Endothelial cell of umbilical vein (primary cell): ENCODE results near the gene ZNF585A. TPM values are rescaled to one million over a fixed set of nuclear protein-coding genes. Genes with fewer than 3 reads are reported as not detected.
"Not testable (repeated sequence)": the region's sequence is repeated elsewhere in the genome, so short reads cannot be mapped to it uniquely, and the experiment has no call there.

Experiments
- BruUV-seq: library from RNA; stranded (reverse); fragments of 400-500 nt; replicated peaks from 2 replicates; lab custom pipeline; 2021; lab: Mats Ljungman, UMichigan
- CTCF ChIA-PET: fragments of 300-600, 350-600 bp; sonication (Branson Sonifier 250); formaldehyde crosslinking; loops from one replicate; lab custom pipeline; 2021; ENCODE audit warnings: antibody characterized with exemption, inconsistent platforms; lab: Charles Lee
- POLR2A ChIA-PET: fragments of 300-600, 350-600 bp; sonication (Branson Sonifier 250); formaldehyde crosslinking; loops from one replicate; lab custom pipeline; 2021; ENCODE audit warnings: antibody characterized with exemption, inconsistent platforms; lab: Charles Lee
- DNase-seq: peaks from one replicate; pipeline ENCODE4 v3.0.0-alpha.2; 2011; ENCODE audit warnings: low read depth, low spot score
- FAIRE-seq: peaks from 2 replicates; lab custom pipeline; 2011; peaks lifted over from hg19 to GRCh38; lab: Jason Lieb, UNC
- H2AFZ ChIP-seq: 2 replicates; pipeline ENCODE4 v1.6.0; 2012; ENCODE audit warnings: low read depth, low read length, control low read depth, inconsistent platforms
- H3K27ac ChIP-seq: 2 replicates; pipeline ENCODE4 v1.5.1; 2011; ENCODE audit warnings: low read depth, mild to moderate bottlenecking, control low read depth, low read length, moderate library complexity; ENCODE audit not compliant: insufficient read depth
- H3K27me3 ChIP-seq, 2 experiments: 2 replicates each; pipeline versions ENCODE4 v1.6.0 to v1.6.1; 2011; ENCODE audit warnings: low read length in 2 of 2, mixed read lengths in 1 of 2; ENCODE audit not compliant: control insufficient read depth in 2 of 2, insufficient read depth in 2 of 2
- H3K36me3 ChIP-seq, 2 experiments: 2 replicates in 1 of 2; 3 replicates in 1 of 2; pipeline ENCODE4 v1.5.1; 2011; ENCODE audit warnings: low read length in 2 of 2, mild to moderate bottlenecking in 1 of 2, moderate library complexity in 1 of 2; ENCODE audit not compliant: control insufficient read depth in 2 of 2, insufficient read depth in 2 of 2; ENCODE audit errors: extremely low read depth in 1 of 2
- H3K4me1 ChIP-seq: 3 replicates; pipeline ENCODE4 v1.5.1; 2011; ENCODE audit warnings: mild to moderate bottlenecking, low read length; ENCODE audit not compliant: control insufficient read depth, insufficient read depth; ENCODE audit errors: extremely low read depth
- H3K4me2 ChIP-seq: 2 replicates; pipeline ENCODE4 v1.6.1; 2011; ENCODE audit warnings: low read length, control low read depth, mixed read lengths; ENCODE audit not compliant: insufficient read depth
- H3K4me3 ChIP-seq, 3 experiments: fragments of 200-600 bp in 1 of 3; sonication (generic), shearing (Covaris generic) in 1 of 3; replicated peaks in 1 of 3; 2 replicates each; pipeline ENCODE4 v1.5.1; 2011 to 2016; ENCODE audit warnings: control low read depth in 3 of 3, low read length in 3 of 3, mild to moderate bottlenecking in 2 of 3, inconsistent platforms in 1 of 3, low read depth in 1 of 3, moderate library complexity in 1 of 3; ENCODE audit not compliant: insufficient read depth in 1 of 3
- H3K79me2 ChIP-seq: 2 replicates; pipeline ENCODE4 v1.6.0; 2012; ENCODE audit warnings: low read length, inconsistent platforms; ENCODE audit not compliant: control insufficient read depth, insufficient read depth
- H3K9ac ChIP-seq: replicated peaks from 2 replicates; pipeline ENCODE3; 2011; ENCODE audit warnings: low read length, control low read depth; ENCODE audit not compliant: insufficient read depth; ENCODE audit errors: extremely low read depth
- H3K9me1 ChIP-seq: replicated peaks from 3 replicates; pipeline ENCODE4 v1.6.0; 2011; ENCODE audit warnings: mild to moderate bottlenecking, low read length; ENCODE audit not compliant: control insufficient read depth, insufficient read depth; ENCODE audit errors: extremely low read depth
- H3K9me3 ChIP-seq: replicated peaks from 2 replicates; pipeline ENCODE4 v1.5.1; 2012; ENCODE audit warnings: low read length, inconsistent platforms; ENCODE audit not compliant: control insufficient read depth, insufficient read depth
- H4K20me1 ChIP-seq: replicated peaks from 2 replicates; pipeline ENCODE3; 2011; ENCODE audit warnings: mild to moderate bottlenecking, low read length; ENCODE audit not compliant: control insufficient read depth, insufficient read depth; ENCODE audit errors: extremely low read depth
- EZH2 ChIP-seq: IDR thresholded peaks from 2 replicates; pipeline ENCODE4 v1.6.1; 2012; ENCODE audit warnings: borderline replicate concordance, low read depth, mild to moderate bottlenecking, moderate library complexity, low read length, inconsistent platforms; ENCODE audit not compliant: severe bottlenecking
- FOS ChIP-seq: IDR thresholded peaks from 2 replicates; pipeline ENCODE4 v1.6.1; 2011; ENCODE audit warnings: mild to moderate bottlenecking, low read length, moderate library complexity, borderline replicate concordance; ENCODE audit not compliant: insufficient read depth
- GATA2 ChIP-seq: IDR thresholded peaks from 2 replicates; pipeline ENCODE4 v1.7.0; 2011; ENCODE audit warnings: low read depth, mild to moderate bottlenecking, moderate library complexity, mixed read lengths, low read length; ENCODE audit not compliant: insufficient read length, insufficient read depth
- JUN ChIP-seq: IDR thresholded peaks from 2 replicates; pipeline ENCODE4 v1.6.1; 2011; ENCODE audit warnings: borderline replicate concordance, low read depth; ENCODE audit not compliant: insufficient read length, insufficient read depth
- MYC ChIP-seq: IDR thresholded peaks from one replicate; pipeline ENCODE4 v1.6.1; 2011; ENCODE audit warnings: mild to moderate bottlenecking, low read depth, low read length
- POLR2A ChIP-seq: IDR thresholded peaks from 2 replicates; pipeline ENCODE4 v1.6.1; 2012; ENCODE audit warnings: low read depth, mild to moderate bottlenecking, control low read depth, low read length
- POLR2AphosphoS5 ChIP-seq: IDR thresholded peaks from 2 replicates; pipeline ENCODE4 v1.6.1; 2012; ENCODE audit warnings: low read depth, mild to moderate bottlenecking, control low read depth, low read length, moderate library complexity; ENCODE audit not compliant: insufficient read depth
- dilution Hi-C: fragments of 300-500 bp; cut with MboI; formaldehyde crosslinking; loops from one replicate; pipeline ENCODE4 v1.15.0; 2019; ENCODE audit warnings: low sequenced_read_pairs; ENCODE audit not compliant: extremely low pct_ligation_motif_present
- intact Hi-C: fragments of 100-400 bp; cut with micrococcal nuclease; formaldehyde crosslinking; loops from one replicate; pipeline ENCODE4 v1.10.0; 2022
- polyA plus RNA-seq, 4 experiments: library from polyadenylated mRNA; depleted of rRNA in 3 of 4; stranded (reverse) in 3 of 4; unstranded in 1 of 4; fragments of >200 nt; gene quantifications; 2 replicates each; pipeline versions ENCODE4 v1.2.1 to v1.2.3, GENCODE V29; 2011 to 2012; ENCODE audit warnings: missing spikeins in 1 of 4
- total RNA-seq: library from RNA; stranded (reverse); gene quantifications from 2 replicates; pipeline ENCODE4 v1.2.3, GENCODE V29; 2021
- TF ChIP-seq, protein P1 (sequence below): IDR thresholded peaks from 2 replicates; pipeline ENCODE4 v1.6.1; 2011; ENCODE audit not compliant: insufficient read depth, insufficient read length
- TF ChIP-seq, protein P2 (sequence below), 2 donors: IDR thresholded peaks; 1 replicate in 1 of 2; 2 replicates in 1 of 2; pipeline ENCODE4 v1.5.1; 2011; ENCODE audit warnings: low read length in 2 of 2, mild to moderate bottlenecking in 2 of 2, moderate library complexity in 2 of 2, control low read depth in 1 of 2, inconsistent platforms in 1 of 2, low read depth in 1 of 2; ENCODE audit not compliant: insufficient read depth in 1 of 2; ENCODE audit errors: extremely low read depth in 1 of 2

Gene ZNF585A
- total and polyA plus RNA-seq, 2 donors (not counting 3 experiments of a cell fraction or from before 2014, with no cell fraction given), result 4.7 to 6.0 TPM

DNA sequence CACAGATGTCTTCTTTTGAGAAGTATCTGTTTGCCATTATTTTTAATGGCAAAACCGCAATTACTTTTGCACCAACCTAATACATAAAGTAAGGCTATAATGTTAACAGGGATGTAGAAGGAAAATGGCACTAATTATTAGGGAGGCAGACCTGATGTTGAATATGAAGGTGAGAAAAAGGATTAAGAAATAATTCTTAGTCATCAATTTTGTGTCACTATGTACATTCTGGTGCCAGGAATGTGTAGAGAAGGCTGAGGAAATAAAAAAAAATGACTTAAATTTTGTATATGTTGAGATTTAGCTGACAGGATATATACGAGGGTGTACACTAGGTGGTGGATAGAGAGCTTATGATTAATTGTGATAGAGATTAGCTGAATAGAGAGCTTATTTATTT lies 25.3 kb upstream of the ZNF585A start:
- TF ChIP-seq FOS, result no peak
- TF ChIP-seq, protein P1, sequence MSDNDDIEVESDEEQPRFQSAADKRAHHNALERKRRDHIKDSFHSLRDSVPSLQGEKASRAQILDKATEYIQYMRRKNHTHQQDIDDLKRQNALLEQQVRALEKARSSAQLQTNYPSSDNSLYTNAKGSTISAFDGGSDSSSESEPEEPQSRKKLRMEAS, result no peak
- no peak for TF ChIP-seq POLR2AphosphoS5
- TF ChIP-seq GATA2, result no peak
- no peak for TF ChIP-seq EZH2
- TF ChIP-seq JUN, result no peak
- no peak for TF ChIP-seq MYC
- TF ChIP-seq, protein P2, sequence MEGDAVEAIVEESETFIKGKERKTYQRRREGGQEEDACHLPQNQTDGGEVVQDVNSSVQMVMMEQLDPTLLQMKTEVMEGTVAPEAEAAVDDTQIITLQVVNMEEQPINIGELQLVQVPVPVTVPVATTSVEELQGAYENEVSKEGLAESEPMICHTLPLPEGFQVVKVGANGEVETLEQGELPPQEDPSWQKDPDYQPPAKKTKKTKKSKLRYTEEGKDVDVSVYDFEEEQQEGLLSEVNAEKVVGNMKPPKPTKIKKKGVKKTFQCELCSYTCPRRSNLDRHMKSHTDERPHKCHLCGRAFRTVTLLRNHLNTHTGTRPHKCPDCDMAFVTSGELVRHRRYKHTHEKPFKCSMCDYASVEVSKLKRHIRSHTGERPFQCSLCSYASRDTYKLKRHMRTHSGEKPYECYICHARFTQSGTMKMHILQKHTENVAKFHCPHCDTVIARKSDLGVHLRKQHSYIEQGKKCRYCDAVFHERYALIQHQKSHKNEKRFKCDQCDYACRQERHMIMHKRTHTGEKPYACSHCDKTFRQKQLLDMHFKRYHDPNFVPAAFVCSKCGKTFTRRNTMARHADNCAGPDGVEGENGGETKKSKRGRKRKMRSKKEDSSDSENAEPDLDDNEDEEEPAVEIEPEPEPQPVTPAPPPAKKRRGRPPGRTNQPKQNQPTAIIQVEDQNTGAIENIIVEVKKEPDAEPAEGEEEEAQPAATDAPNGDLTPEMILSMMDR (IDR thresholded peaks at IDR 0.05; ENCODE audit: extremely low read depth in 1 of 2, insufficient read depth in 1 of 2, low read depth in 1 of 2, low read length in 2 of 2), result no peak
- no peak for TF ChIP-seq POLR2A
- Histone ChIP-seq H3K9ac (no peak overlapping the region), H3K4me3 (no peak overlapping the region), H3K4me1 (no peaks in the 10 kb centered on the region), H3K27me3 (no peaks in the 10 kb centered on the region), H3K4me2 (no peak overlapping the region), H3K9me1 (no peaks in the 10 kb centered on the region), H4K20me1 (no peaks in the 10 kb centered on the region), H2AFZ (no peak overlapping the region), H3K36me3 (peaks cover 2% of the 10 kb centered on the region in 2 experiments), H3K27ac (no peak overlapping the region), H3K9me3 (no peaks in the 10 kb centered on the region), H3K79me2 (no peaks in the 10 kb centered on the region)
- no peak for FAIRE-seq
- no peak for DNase-seq
- ChIA-PET POLR2A (no interaction called here), CTCF (no interaction called here)
- intact Hi-C loops (no loop called here), dilution Hi-C loops (no loop called here)
- BruUV-seq, result no TSS peak

DNA sequence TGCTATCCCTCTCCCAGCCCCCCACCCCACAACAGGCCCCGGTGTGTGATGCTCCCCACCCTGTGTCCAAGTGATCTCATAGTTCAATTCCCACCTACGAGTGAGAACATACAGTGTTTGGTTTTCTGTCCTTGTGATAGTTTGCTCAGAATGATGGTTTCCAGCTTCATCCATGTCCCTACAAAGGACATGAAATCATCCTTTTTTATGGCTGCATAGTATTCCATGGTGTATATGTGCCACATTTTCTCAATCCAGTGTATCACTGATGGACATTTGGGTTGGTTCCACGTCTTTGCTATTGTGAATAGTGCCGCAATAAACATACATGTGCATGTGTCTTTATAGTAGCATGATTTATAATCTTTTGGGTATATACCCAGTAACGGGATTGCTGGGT lies 24.6 kb upstream of the ZNF585A start:
- intact Hi-C loops, DNase-seq, H3K9me1 ChIP-seq, dilution Hi-C loops, H3K27me3 ChIP-seq, H4K20me1 ChIP-seq, H3K27ac ChIP-seq, H3K4me2 ChIP-seq, H3K9me3 ChIP-seq, H3K9ac ChIP-seq, H3K36me3 ChIP-seq, H3K4me3 ChIP-seq, H3K4me1 ChIP-seq, BruUV-seq, H3K79me2 ChIP-seq, CTCF ChIA-PET, H2AFZ ChIP-seq, POLR2A ChIA-PET, FAIRE-seq: not testable (repeated sequence)

DNA sequence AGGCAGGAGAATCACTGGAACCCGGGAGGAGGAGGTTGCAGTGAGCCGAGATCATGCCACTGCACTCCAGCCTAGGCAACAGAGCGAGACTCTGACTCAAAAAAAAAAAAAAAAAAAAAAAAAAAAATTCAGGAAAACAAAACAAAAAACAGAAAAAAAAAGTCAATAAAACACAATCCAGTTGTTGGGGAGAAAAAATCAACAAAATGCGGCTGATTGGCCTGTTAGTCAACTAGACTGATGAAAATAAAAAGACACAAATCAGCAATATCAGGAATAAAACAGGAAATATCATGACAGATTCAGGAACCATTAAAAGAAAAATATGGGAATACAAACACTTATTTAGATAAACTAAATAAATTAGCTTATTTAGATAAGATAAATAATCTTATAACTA lies 22.8 kb upstream of the ZNF585A start:
- H3K9me1 ChIP-seq, DNase-seq, POLR2A ChIA-PET, H3K9ac ChIP-seq, intact Hi-C loops, H3K4me2 ChIP-seq, H3K4me3 ChIP-seq, H4K20me1 ChIP-seq, H3K79me2 ChIP-seq, H3K27me3 ChIP-seq, H3K27ac ChIP-seq, H2AFZ ChIP-seq, H3K4me1 ChIP-seq, H3K9me3 ChIP-seq, dilution Hi-C loops, FAIRE-seq, BruUV-seq, H3K36me3 ChIP-seq, CTCF ChIA-PET: not testable (repeated sequence)
